Uterus (tissue), 4 donors: Measurements from ENCODE around the gene MICAL2. TPM values are rescaled to one million over a fixed set of nuclear protein-coding genes. Genes with fewer than 3 reads are reported as not detected.

ENCODE experiments used
- DNase-seq, 2 donors: peaks; one replicate each; pipeline ENCODE4 v3.0.0-alpha.2; 2019 to 2020
- H3K27ac ChIP-seq, 2 donors: fragments of 200-600 bp; sonication (generic); 1 replicate in 1 of 2; 2 replicates in 1 of 2; pipeline ENCODE4 v1.5.1; 2016 to 2018
- H3K27me3 ChIP-seq, 2 donors: fragments of 200-600 bp; sonication (generic); one replicate each; pipeline ENCODE4 v1.5.1; 2018 to 2019; ENCODE audit warnings: control low read depth in 1 of 2
- H3K36me3 ChIP-seq, 2 donors: fragments of 200-600 bp; sonication (generic); one replicate each; pipeline ENCODE4 v1.5.1; 2019; ENCODE audit warnings: control low read depth in 1 of 2
- H3K4me1 ChIP-seq, 2 donors: fragments of 200-600 bp; sonication (generic); one replicate each; pipeline ENCODE4 v1.5.1; 2018 to 2019; ENCODE audit warnings: control low read depth in 1 of 2
- H3K4me3 ChIP-seq, 2 donors: fragments of 200-600 bp; sonication (generic); 1 replicate in 1 of 2; 2 replicates in 1 of 2; pipeline ENCODE4 v1.5.1; 2018 to 2019; ENCODE audit warnings: mild to moderate bottlenecking in 1 of 2
- H3K9me3 ChIP-seq, 2 donors: fragments of 200-600 bp; sonication (generic); one replicate each; pipeline ENCODE4 v1.5.1; 2019; ENCODE audit warnings: control low read depth in 1 of 2
- CTCF ChIP-seq, 4 experiments: fragments of 200-600 bp in 2 of 4; fragments of 450-650 bp in 2 of 4; sonication (generic) in 2 of 4; IDR thresholded peaks; one replicate each; pipeline ENCODE4 v1.5.1; 2016 to 2019; ENCODE audit warnings: antibody characterized with exemption in 4 of 4, mild to moderate bottlenecking in 2 of 4, moderate library complexity in 1 of 4
- POLR2A ChIP-seq, 2 donors: fragments of 450-650 bp; IDR thresholded peaks; one replicate each; pipeline ENCODE4 v1.6.1; 2016; ENCODE audit warnings: antibody characterized with exemption in 2 of 2, mild to moderate bottlenecking in 1 of 2, moderate library complexity in 1 of 2
- intact Hi-C: fragments of 100-400 bp; cut with DNase I; formaldehyde crosslinking; loops from one replicate; pipeline ENCODE4 v1.15.1; 2023; ENCODE audit warnings: low total_unique reads
- total RNA-seq, 4 donors: library from RNA; depleted of rRNA in 3 of 4; stranded (reverse); fragments of >200 nt in 3 of 4; gene quantifications; one replicate each; pipeline versions ENCODE4 v1.1.0 to v1.2.4, GENCODE V29; 2014 to 2023
- donor health status: DM: yes; HTN: yes; CAD: no.

The MICAL2 gene
- total RNA-seq, 4 donors from 2014 or later = 29.6 to 139 (median 53.1) TPM

- Histone ChIP-seq H3K9me3 (no peaks in the 10 kb centered on the region), H3K4me1 (no peaks in the 10 kb centered on the region), H3K27ac (peak overlapping the region in 1 of 2 donors; percentile 57), H3K36me3 (no peaks in the 10 kb centered on the region), H3K4me3 (no peak overlapping the region), H3K27me3 (no peaks in the 10 kb centered on the region)
- no peak for DNase-seq
- TF ChIP-seq CTCF (IDR thresholded peaks at IDR 0.05) (no peak), POLR2A (IDR thresholded peaks at IDR 0.05) (no peak)
- intact Hi-C loops = no loop called here
Observed at GRCh38 chr11:12173111-12173510, 62.7 kb downstream of the MICAL2 start.

DNA sequence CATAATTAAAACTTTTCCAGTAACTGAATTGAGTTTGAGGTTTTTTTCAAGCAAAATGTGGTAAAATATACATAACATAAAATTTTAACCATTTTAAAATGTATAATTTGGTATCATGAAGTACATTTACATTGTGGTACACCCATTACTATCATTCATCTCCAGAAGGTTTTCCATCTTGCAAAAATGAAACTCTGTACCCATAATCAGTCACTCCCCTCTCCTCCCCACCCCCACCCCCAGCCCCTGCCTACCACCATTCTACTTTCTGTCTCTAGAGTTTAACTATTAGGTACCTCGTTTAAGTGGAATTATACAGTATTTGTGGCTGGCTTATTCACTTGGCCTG lies 63.7 kb downstream of the MICAL2 start:
- Histone ChIP-seq H3K36me3 (no peaks in the 10 kb centered on the region), H3K4me3 (no peak overlapping the region), H3K27ac (no peak overlapping the region), H3K27me3 (no peaks in the 10 kb centered on the region), H3K9me3 (no peaks in the 10 kb centered on the region), H3K4me1 (peaks cover 0 to 1% of the 10 kb centered on the region in 2 donors)
- DNase-seq = no peak
- no peak for TF ChIP-seq POLR2A (IDR thresholded peaks at IDR 0.05)
- no peak for TF ChIP-seq CTCF (IDR thresholded peaks at IDR 0.05)
- intact Hi-C loops = no loop called here

GRCh38 chr11:12174477-12175143 lies 64.2 kb downstream of the MICAL2 start:
- H3K36me3 ChIP-seq = no peaks in the 10 kb centered on the region
- intact Hi-C loops = no loop called here
- H3K4me1 ChIP-seq = peaks cover 0 to 6% of the 10 kb centered on the region in 2 donors
- no peaks in the 10 kb centered on the region for H3K9me3 ChIP-seq
- TF ChIP-seq POLR2A (IDR thresholded peaks at IDR 0.05) (no peak), CTCF (IDR thresholded peaks at IDR 0.05) (no peak)
- no peak overlapping the region for H3K4me3 ChIP-seq
- H3K27ac ChIP-seq = no peak overlapping the region
- no peaks in the 10 kb centered on the region for H3K27me3 ChIP-seq
- DNase-seq = no peak

DNA sequence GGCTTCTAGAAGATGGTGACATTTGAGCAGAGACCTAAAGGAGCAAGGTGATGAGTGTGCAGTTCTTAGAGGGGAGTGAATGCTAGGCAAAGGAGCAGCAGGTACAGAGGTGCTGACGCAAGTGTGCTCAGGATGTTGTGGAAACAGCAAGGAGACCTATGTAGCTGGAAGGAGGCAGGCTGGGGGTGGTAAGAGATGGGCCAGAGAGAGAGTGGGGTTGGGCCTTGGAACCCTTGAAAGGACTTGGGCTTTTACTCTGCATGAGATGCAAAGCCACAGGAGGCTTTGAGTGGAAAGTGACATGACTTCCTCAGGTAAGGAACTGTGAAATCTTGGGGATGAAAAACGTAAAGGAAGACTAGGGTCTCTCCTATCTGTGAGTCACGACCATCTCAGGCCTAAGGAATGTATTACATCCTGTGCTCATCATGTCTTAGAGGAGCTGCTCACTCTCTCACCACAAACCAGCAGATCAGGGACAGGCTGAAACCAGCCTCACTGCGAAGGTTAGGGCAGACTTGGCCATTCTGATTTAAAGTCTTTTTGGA lies 65.4 kb downstream of the MICAL2 start:
- H3K27ac ChIP-seq = peak overlapping the region; percentile 34 to 57

More for the DNA sequence above, 65.4 kb downstream of the MICAL2 start:
- Histone ChIP-seq H3K4me1 (peaks cover 0 to 8% of the 10 kb centered on the region in 2 donors), H3K4me3 (no peak overlapping the region), H3K9me3 (no peaks in the 10 kb centered on the region), H3K36me3 (no peaks in the 10 kb centered on the region), H3K27me3 (no peaks in the 10 kb centered on the region)
- no peak for DNase-seq
- no peak for TF ChIP-seq POLR2A (IDR thresholded peaks at IDR 0.05)
- TF ChIP-seq CTCF (IDR thresholded peaks at IDR 0.05) = no peak
- intact Hi-C loops = no loop called here
